Fibroblast of villous mesenchyme (primary cell): ENCODE data around the gene CRY1. TPM values are rescaled to one million over a fixed set of nuclear protein-coding genes. Genes with fewer than 3 reads are reported as not detected.

Experiments used
- DNase-seq: peaks from one replicate; pipeline ENCODE4 v3.0.0-alpha.2; 2010; ENCODE audit warnings: low read depth
- H3K4me3 ChIP-seq: 2 replicates; pipeline ENCODE4 v1.5.1; 2011; ENCODE audit warnings: low read depth, mild to moderate bottlenecking, low read length
- CTCF ChIP-seq: IDR thresholded peaks from 2 replicates; pipeline ENCODE4 v1.5.1; 2012; ENCODE audit warnings: low read depth, mild to moderate bottlenecking, low read length; ENCODE audit not compliant: insufficient read depth
- total RNA-seq: library from RNA; depleted of rRNA; stranded (reverse); fragments of >200 nt; gene quantifications from 2 replicates; pipeline ENCODE4 v1.2.3, GENCODE V29; 2012

The CRY1 gene
- total RNA-seq = 25.4 and 25.5 TPM in 2 replicates

GRCh38 chr12:107093417-107094182, at the start of gene CRY1:
Gene CRY1 (minus strand): TSS chr12:107093549. CDS start chr12:107092961, 588 bp downstream.
- no peak for TF ChIP-seq CTCF
- peak; percentile 96 for DNase-seq
- peak within 1 kb of the TSS; percentile 88 for H3K4me3 ChIP-seq

GRCh38 chr12:107139787-107140186, 46.4 kb upstream of the CRY1 start:
- TF ChIP-seq CTCF = no peak
- DNase-seq = no peak

GRCh38 chr12:107138990-107139389, 45.6 kb upstream of the CRY1 start:
- TF ChIP-seq CTCF = no peak

More at GRCh38 chr12:107139787-107140186, 46.4 kb upstream of the CRY1 start:
- H3K4me3 ChIP-seq = no peak overlapping the region

GRCh38 chr12:107135177-107135576, 41.8 kb upstream of the CRY1 start:
- H3K4me3 ChIP-seq = no peak overlapping the region
- TF ChIP-seq CTCF = no peak
- DNase-seq = no peak

More at GRCh38 chr12:107138990-107139389, 45.6 kb upstream of the CRY1 start:
- DNase-seq = no peak
- H3K4me3 ChIP-seq = no peak overlapping the region

- peak; percentile 16 for TF ChIP-seq CTCF
- no peak for DNase-seq
- H3K4me3 ChIP-seq = no peak overlapping the region
Observed at GRCh38 chr12:107134558-107134957, 41.2 kb upstream of the CRY1 start.

GRCh38 chr12:107133462-107133861, 40.1 kb upstream of the CRY1 start:
- H3K4me3 ChIP-seq = no peak overlapping the region
- no peak for TF ChIP-seq CTCF
- DNase-seq = no peak
